Adrenal gland (tissue), 5 donors: ENCODE measurements around the gene BOLA3.

Source experiments
- CTCF ChIP-seq, 6 experiments: fragments of 450-650 bp in 4 of 6; fragments of 200-600 bp in 2 of 6; sonication (generic) in 1 of 6; IDR thresholded peaks; 1 replicate in 5 of 6; 2 replicates in 1 of 6; pipeline versions ENCODE4 v1.5.1 to v1.8.0; 2016 to 2021; ENCODE audit warnings: antibody characterized with exemption in 6 of 6, mild to moderate bottlenecking in 2 of 6, moderate library complexity in 1 of 6
- POLR2A ChIP-seq, 2 donors: fragments of 450-650 bp; IDR thresholded peaks; one replicate each; pipeline ENCODE4 v1.6.1; 2017; ENCODE audit warnings: antibody characterized with exemption in 2 of 2, mild to moderate bottlenecking in 2 of 2, moderate library complexity in 1 of 2
- donor health status: DM: no; HTN: no; CAD: no.

- no peak for TF ChIP-seq POLR2A (IDR thresholded peaks at IDR 0.05)
- no peak for TF ChIP-seq CTCF (IDR thresholded peaks at IDR 0.05)
Measured at GRCh38 chr2:74191596-74192380, 44.1 kb upstream of the BOLA3 start.
